HepG2 (cell line): ENCODE results near the gene CNOT10. TPM values are rescaled to one million over a fixed set of nuclear protein-coding genes. Genes with fewer than 3 reads are reported as not detected.

Source experiments
- EEA1 ChIP-seq: sonication (generic); formaldehyde crosslinking; IDR thresholded peaks from 2 replicates; pipeline ENCODE4 v1.5.1; 2020; ENCODE audit warnings: mild to moderate bottlenecking, missing genetic modification reagents, borderline replicate concordance
- GTF2F1 ChIP-seq: fragments of 150-350 bp; IDR thresholded peaks from 2 replicates; pipeline ENCODE4 v1.6.1; 2014; ENCODE audit warnings: low read length
- KDM5B ChIP-seq: sonication (generic); formaldehyde crosslinking; IDR thresholded peaks from 2 replicates; pipeline ENCODE4 v1.4.0; 2020; ENCODE audit warnings: missing genetic modification reagents, mild to moderate bottlenecking, borderline replicate concordance
- LBX2 ChIP-seq: sonication (generic); formaldehyde crosslinking; IDR thresholded peaks from 2 replicates; pipeline ENCODE4 v1.5.0; 2020; ENCODE audit warnings: missing genetic modification reagents, mild to moderate bottlenecking, borderline replicate concordance
- MLLT10 ChIP-seq: sonication (generic); formaldehyde crosslinking; IDR thresholded peaks from 2 replicates; pipeline ENCODE4 v1.4.0; 2020; ENCODE audit warnings: missing genetic modification reagents
- NONO ChIP-seq, 2 experiments: fragments of 450-650 bp in 1 of 2; sonication (generic) in 1 of 2; formaldehyde crosslinking in 1 of 2; IDR thresholded peaks in 1 of 2; conservative IDR thresholded peaks in 1 of 2; 2 replicates each; pipeline versions ENCODE4 v1.6.1 to v1.8.0; 2017 to 2022; ENCODE audit warnings: mild to moderate bottlenecking in 1 of 2, missing genetic modification reagents in 1 of 2, moderate library complexity in 1 of 2
- RBM22 ChIP-seq: fragments of 200-400 bp; formaldehyde crosslinking; optimal IDR thresholded peaks from 2 replicates; pipeline ENCODE3; 2017; ENCODE audit warnings: mild to moderate bottlenecking, low read length, moderate library complexity
- SCMH1 ChIP-seq: sonication (generic); formaldehyde crosslinking; IDR thresholded peaks from 2 replicates; pipeline ENCODE4 v1.9.0; 2021; ENCODE audit warnings: missing genetic modification reagents, mild to moderate bottlenecking, borderline replicate concordance
- SRY ChIP-seq: sonication (generic); formaldehyde crosslinking; IDR thresholded peaks from 2 replicates; pipeline ENCODE4 v1.8.0; 2022; ENCODE audit warnings: mild to moderate bottlenecking, missing genetic modification reagents
- TFDP2 ChIP-seq: sonication (generic); formaldehyde crosslinking; IDR thresholded peaks from 2 replicates; pipeline ENCODE4 v1.4.0; 2020; ENCODE audit warnings: missing genetic modification reagents
- ZNF256 ChIP-seq: sonication (generic); formaldehyde crosslinking; conservative IDR thresholded peaks from 2 replicates; pipeline ENCODE4 v1.4.0; 2020; ENCODE audit warnings: missing genetic modification reagents
- ZNF264 ChIP-seq: sonication (generic); formaldehyde crosslinking; IDR thresholded peaks from 2 replicates; pipeline ENCODE4 v1.4.0; 2020; ENCODE audit warnings: missing genetic modification reagents
- ZNF766 ChIP-seq: sonication (generic); formaldehyde crosslinking; IDR thresholded peaks from 2 replicates; pipeline ENCODE4 v1.5.0; 2020; ENCODE audit warnings: missing genetic modification reagents, borderline replicate concordance
- ZSCAN30 ChIP-seq: sonication (generic); formaldehyde crosslinking; IDR thresholded peaks from 2 replicates; pipeline ENCODE4 v1.5.0; 2020; ENCODE audit warnings: mild to moderate bottlenecking, missing genetic modification reagents
- ZSCAN31 ChIP-seq: sonication (generic); formaldehyde crosslinking; IDR thresholded peaks from 2 replicates; pipeline ENCODE4 v1.5.0; 2020; ENCODE audit warnings: low read depth, mild to moderate bottlenecking, missing genetic modification reagents
- polyA plus RNA-seq, 8 experiments: library from polyadenylated mRNA; depleted of rRNA in 3 of 8; stranded (reverse) in 7 of 8; unstranded in 1 of 8; fragments of >200 nt; fragmentation: Illumina TruSeq in 4 of 8; extraction: Trizol in 4 of 8; gene quantifications; 2 replicates each; pipeline versions ENCODE4 v1.2.1 to v1.2.3, GENCODE V29; 2011 to 2016; ENCODE audit warnings: low read depth in 4 of 8, missing spikeins in 1 of 8, mixed read lengths in 1 of 8; ENCODE audit not compliant: insufficient read depth in 1 of 8
- total RNA-seq, 5 experiments: library from RNA; depleted of rRNA; stranded (reverse); fragments of >200 nt; fragmentation: Illumina TruSeq; extraction: Trizol; gene quantifications; 2 replicates each; pipeline ENCODE4 v1.2.3, GENCODE V29; 2016; ENCODE audit warnings: low read depth in 1 of 5
- TF ChIP-seq, protein P1 (sequence below): sonication (generic); formaldehyde crosslinking; IDR thresholded peaks from 2 replicates; pipeline ENCODE4 v1.4.0; 2020; ENCODE audit warnings: missing genetic modification reagents
- TF ChIP-seq, protein P2 (sequence below): sonication (generic); formaldehyde crosslinking; IDR thresholded peaks from 2 replicates; pipeline ENCODE4 v1.8.0; 2022; ENCODE audit warnings: mild to moderate bottlenecking, missing genetic modification reagents, borderline replicate concordance
- TF ChIP-seq, protein P3 (sequence below): sonication (generic); formaldehyde crosslinking; IDR thresholded peaks from 2 replicates; pipeline ENCODE4 v1.4.0; 2020; ENCODE audit warnings: missing genetic modification reagents
- TF ChIP-seq, protein P4 (sequence below), 2 experiments: fragments of 450-650 bp in 1 of 2; sonication (generic) in 1 of 2; formaldehyde crosslinking; IDR thresholded peaks; 2 replicates each; pipeline versions ENCODE4 v1.5.0 to v1.8.0; 2020 to 2022; ENCODE audit warnings: mild to moderate bottlenecking in 1 of 2, missing genetic modification reagents in 1 of 2

Gene CNOT10
- total and polyA plus RNA-seq, 2 of the 13 experiments (the other 11 are each of a cell fraction or from before 2014, with no cell fraction given): 21.2 to 34.1 TPM

GRCh38 chr3:32821686-32822296 is 136.8 kb downstream of the CNOT10 start (continued):
- TF ChIP-seq, protein P1, sequence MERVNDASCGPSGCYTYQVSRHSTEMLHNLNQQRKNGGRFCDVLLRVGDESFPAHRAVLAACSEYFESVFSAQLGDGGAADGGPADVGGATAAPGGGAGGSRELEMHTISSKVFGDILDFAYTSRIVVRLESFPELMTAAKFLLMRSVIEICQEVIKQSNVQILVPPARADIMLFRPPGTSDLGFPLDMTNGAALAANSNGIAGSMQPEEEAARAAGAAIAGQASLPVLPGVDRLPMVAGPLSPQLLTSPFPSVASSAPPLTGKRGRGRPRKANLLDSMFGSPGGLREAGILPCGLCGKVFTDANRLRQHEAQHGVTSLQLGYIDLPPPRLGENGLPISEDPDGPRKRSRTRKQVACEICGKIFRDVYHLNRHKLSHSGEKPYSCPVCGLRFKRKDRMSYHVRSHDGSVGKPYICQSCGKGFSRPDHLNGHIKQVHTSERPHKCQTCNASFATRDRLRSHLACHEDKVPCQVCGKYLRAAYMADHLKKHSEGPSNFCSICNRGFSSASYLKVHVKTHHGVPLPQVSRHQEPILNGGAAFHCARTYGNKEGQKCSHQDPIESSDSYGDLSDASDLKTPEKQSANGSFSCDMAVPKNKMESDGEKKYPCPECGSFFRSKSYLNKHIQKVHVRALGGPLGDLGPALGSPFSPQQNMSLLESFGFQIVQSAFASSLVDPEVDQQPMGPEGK (CRISPR knock-in tag): 0 out of 2 replicates have a peak, but pooled peaks have one; percentile 32
- TF ChIP-seq ZNF766 (no peak), TFDP2 (CRISPR knock-in tag) (peak; percentile 34; the same call in 1 of the 2 replicates), ZSCAN31 (no peak), RBM22 (peak; percentile 96), MLLT10 (CRISPR knock-in tag) (0 out of 2 replicates have a peak, but pooled peaks have one; percentile 70), SRY (peak; percentile 60; the same call in 1 of the 2 replicates), ZNF264 (CRISPR knock-in tag) (no peak), SCMH1 (no peak), EEA1 (CRISPR knock-in tag) (no peak), ZNF256 (no peak), GTF2F1 (no peak), NONO (IDR thresholded peaks at IDR 0.05) (no peak), NONO (CRISPR knock-in tag; conservative IDR thresholded peaks at IDR 0.05) (no peak), KDM5B (CRISPR knock-in tag) (no peak), LBX2 (no peak), ZSCAN30 (no peak)
- TF ChIP-seq, protein P2, sequence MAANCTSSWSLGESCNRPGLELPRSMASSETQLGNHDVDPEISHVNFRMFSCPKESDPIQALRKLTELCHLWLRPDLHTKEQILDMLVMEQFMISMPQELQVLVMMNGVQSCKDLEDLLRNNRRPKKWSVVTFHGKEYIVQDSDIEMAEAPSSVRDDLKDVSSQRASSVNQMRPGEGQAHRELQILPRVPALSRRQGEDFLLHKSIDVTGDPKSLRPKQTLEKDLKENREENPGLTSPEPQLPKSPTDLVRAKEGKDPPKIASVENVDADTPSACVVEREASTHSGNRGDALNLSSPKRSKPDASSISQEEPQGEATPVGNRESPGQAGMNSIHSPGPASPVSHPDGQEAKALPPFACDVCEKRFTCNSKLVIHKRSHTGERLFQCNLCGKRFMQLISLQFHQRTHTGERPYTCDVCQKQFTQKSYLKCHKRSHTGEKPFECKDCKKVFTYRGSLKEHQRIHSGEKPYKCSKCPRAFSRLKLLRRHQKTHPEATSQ: no peak
- TF ChIP-seq, protein P3, sequence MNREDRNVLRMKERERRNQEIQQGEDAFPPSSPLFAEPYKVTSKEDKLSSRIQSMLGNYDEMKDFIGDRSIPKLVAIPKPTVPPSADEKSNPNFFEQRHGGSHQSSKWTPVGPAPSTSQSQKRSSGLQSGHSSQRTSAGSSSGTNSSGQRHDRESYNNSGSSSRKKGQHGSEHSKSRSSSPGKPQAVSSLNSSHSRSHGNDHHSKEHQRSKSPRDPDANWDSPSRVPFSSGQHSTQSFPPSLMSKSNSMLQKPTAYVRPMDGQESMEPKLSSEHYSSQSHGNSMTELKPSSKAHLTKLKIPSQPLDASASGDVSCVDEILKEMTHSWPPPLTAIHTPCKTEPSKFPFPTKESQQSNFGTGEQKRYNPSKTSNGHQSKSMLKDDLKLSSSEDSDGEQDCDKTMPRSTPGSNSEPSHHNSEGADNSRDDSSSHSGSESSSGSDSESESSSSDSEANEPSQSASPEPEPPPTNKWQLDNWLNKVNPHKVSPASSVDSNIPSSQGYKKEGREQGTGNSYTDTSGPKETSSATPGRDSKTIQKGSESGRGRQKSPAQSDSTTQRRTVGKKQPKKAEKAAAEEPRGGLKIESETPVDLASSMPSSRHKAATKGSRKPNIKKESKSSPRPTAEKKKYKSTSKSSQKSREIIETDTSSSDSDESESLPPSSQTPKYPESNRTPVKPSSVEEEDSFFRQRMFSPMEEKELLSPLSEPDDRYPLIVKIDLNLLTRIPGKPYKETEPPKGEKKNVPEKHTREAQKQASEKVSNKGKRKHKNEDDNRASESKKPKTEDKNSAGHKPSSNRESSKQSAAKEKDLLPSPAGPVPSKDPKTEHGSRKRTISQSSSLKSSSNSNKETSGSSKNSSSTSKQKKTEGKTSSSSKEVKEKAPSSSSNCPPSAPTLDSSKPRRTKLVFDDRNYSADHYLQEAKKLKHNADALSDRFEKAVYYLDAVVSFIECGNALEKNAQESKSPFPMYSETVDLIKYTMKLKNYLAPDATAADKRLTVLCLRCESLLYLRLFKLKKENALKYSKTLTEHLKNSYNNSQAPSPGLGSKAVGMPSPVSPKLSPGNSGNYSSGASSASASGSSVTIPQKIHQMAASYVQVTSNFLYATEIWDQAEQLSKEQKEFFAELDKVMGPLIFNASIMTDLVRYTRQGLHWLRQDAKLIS (CRISPR knock-in tag): no peak
- TF ChIP-seq, protein P4, sequence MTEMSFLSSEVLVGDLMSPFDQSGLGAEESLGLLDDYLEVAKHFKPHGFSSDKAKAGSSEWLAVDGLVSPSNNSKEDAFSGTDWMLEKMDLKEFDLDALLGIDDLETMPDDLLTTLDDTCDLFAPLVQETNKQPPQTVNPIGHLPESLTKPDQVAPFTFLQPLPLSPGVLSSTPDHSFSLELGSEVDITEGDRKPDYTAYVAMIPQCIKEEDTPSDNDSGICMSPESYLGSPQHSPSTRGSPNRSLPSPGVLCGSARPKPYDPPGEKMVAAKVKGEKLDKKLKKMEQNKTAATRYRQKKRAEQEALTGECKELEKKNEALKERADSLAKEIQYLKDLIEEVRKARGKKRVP (CRISPR knock-in tag; IDR thresholded peaks at IDR 0.05): no peak
